ENCODE data around the gene PSME3. TPM values are rescaled to one million over a fixed set of nuclear protein-coding genes. Genes with fewer than 3 reads are reported as not detected.
"Not testable (repeated sequence)": the region's sequence is repeated elsewhere in the genome, so short reads cannot be mapped to it uniquely, and the experiment has no call there.

PSME3 gene
- total RNA-seq, 1 experiment from 2014 or later, result 195 TPM

DNA sequence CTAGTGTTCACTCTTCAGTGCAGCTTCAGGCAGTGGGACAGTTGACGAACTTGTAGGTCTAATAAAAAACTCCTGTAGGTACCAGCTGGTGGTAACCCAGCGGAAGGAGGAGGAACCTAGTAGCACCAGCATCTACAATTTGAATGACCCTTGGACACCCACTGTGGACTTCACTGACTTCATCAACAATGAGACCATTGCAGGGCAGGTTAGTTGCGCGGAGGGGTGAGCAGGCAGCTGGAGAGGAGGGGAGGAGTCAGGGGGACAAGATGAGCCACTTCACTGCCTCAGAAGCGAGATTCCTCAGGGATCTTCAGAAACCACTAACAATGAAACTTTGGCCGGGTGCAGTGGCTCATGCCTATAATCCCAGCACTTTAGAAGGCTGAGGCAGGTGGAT lies 40.1 kb downstream of the PSME3 start:
- BruUV-seq (replicated peaks), result no TSS peak
- Histone ChIP-seq H3K9me3 (peaks cover 8% of the 10 kb centered on the region; the same call in 1 of the 2 replicates), H3K4me3 (ENCODE audit: low read depth, low read length) (no peak overlapping the region), H3K4me1 (no peaks in the 10 kb centered on the region), H3K36me3 (ENCODE audit: control insufficient read depth, insufficient read depth, low read length) (no peaks in the 10 kb centered on the region), H3K27me3 (replicated peaks; ENCODE audit: control insufficient read depth, insufficient read depth, low read length) (no peaks in the 10 kb centered on the region)
- Mint-ChIP-seq H3K36me3 (ENCODE audit: insufficient read depth, unreplicated experiment) (no peaks in the 10 kb centered on the region), H3K4me3 (ENCODE audit: unreplicated experiment) (no peak overlapping the region), H3K9me3 (ENCODE audit: unreplicated experiment) (peaks cover 21% of the 10 kb centered on the region), H3K27me3 (ENCODE audit: insufficient read depth, unreplicated experiment) (no peaks in the 10 kb centered on the region), H3K27ac (ENCODE audit: unreplicated experiment) (no peak overlapping the region), H3K4me1 (ENCODE audit: low read depth, unreplicated experiment) (peaks cover 5% of the 10 kb centered on the region)
- DNase-seq, result no peak
- CTCF ChIA-PET, result no interaction called here
- no peak for TF ChIP-seq CTCF (IDR thresholded peaks at IDR 0.05; ENCODE audit: insufficient read depth in 1 of 2, low read depth in 1 of 2, low read length in 1 of 2, severe bottlenecking in 1 of 2, unreplicated experiment in 1 of 2)
- intact Hi-C loops (cut with micrococcal nuclease; ENCODE audit: unreplicated experiment), result no loop called here
- POLR2A ChIA-PET, result no interaction called here

DNA sequence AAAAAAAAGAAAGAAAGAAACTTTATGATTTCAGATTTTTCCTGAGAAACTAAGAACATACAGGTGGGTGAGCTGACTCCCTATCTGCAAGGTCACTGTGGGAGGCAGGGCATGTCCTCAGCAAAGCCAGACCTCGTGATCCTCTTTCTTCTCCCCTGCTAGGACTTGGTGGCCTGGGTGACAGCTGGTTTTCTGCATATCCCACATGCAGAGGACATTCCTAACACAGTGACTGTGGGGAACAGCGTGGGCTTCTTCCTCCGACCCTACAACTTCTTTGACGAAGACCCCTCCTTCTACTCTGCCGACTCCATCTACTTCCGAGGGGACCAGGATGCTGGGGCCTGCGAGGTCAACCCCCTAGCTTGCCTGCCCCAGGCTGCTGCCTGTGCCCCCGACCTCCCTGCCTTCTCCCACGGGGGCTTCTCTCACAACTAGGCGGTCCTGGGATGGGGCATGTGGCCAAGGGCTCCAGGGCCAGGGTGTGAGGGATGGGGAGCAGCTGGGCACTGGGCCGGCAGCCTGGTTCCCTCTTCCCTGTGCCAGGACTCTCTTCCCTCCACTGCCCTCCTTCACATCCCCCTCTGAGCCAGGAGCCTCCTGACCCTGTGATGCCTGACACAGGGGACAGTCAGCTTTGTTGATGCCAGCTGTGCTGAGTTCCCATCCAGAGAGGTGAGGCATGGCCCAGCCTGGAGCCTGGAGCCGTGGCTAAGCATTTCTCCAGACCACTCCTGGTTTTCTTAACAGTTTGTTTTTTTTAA lies 40.9 kb downstream of the PSME3 start:
- H3K4me1 ChIP-seq; H3K4me1 Mint-ChIP-seq (ENCODE audit: low read depth, unreplicated experiment); POLR2A ChIA-PET; H3K27me3 ChIP-seq (replicated peaks; ENCODE audit: control insufficient read depth, insufficient read depth, low read length); H3K36me3 Mint-ChIP-seq (ENCODE audit: insufficient read depth, unreplicated experiment); H3K4me3 ChIP-seq (ENCODE audit: low read depth, low read length); H3K27ac Mint-ChIP-seq (ENCODE audit: unreplicated experiment); H3K36me3 ChIP-seq (ENCODE audit: control insufficient read depth, insufficient read depth, low read length); BruUV-seq (replicated peaks); H3K27me3 Mint-ChIP-seq (ENCODE audit: insufficient read depth, unreplicated experiment); H3K9me3 ChIP-seq; intact Hi-C loops (cut with micrococcal nuclease; ENCODE audit: unreplicated experiment); DNase-seq; H3K4me3 Mint-ChIP-seq (ENCODE audit: unreplicated experiment): not testable (repeated sequence)
- CTCF ChIA-PET, result interaction anchor here (0.7 kb wide), 1 partner anchor 50 kb away, joined by 4 read pairs; the partner anchor contains the start of gene BECN1
- peaks cover 21% of the 10 kb centered on the region for H3K9me3 Mint-ChIP-seq (ENCODE audit: unreplicated experiment)

DNA sequence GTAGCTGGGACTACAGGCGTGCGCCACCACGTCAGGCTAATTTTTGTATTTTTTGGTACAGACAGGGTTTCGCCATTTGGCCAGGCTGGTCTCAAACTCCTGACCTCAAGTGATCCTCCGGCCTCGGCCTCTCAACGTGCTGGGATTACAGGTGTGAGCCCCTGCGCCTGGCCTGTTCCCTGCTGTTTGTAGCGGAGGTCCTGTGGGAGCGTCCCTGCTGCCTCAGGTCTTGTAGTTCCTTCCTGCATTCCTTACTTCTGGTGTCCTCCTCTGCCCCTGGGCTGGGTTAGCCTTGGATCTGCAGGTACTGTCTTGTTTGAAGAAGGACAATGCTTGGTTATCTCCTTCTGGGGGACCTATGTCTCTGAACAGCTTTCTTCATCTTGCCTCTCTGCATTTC lies 43.8 kb downstream of the PSME3 start:
- Histone ChIP-seq H3K36me3 (ENCODE audit: control insufficient read depth, insufficient read depth, low read length) (no peaks in the 10 kb centered on the region), H3K4me3 (ENCODE audit: low read depth, low read length) (no peak overlapping the region), H3K27me3 (replicated peaks; ENCODE audit: control insufficient read depth, insufficient read depth, low read length) (no peaks in the 10 kb centered on the region), H3K4me1 (no peaks in the 10 kb centered on the region), H3K9me3 (no peaks in the 10 kb centered on the region)
- ChIA-PET CTCF (no interaction called here), POLR2A (no interaction called here)
- no peak for DNase-seq
- H3K27me3 Mint-ChIP-seq (ENCODE audit: insufficient read depth, unreplicated experiment), result no peaks in the 10 kb centered on the region
- TF ChIP-seq CTCF (IDR thresholded peaks at IDR 0.05; ENCODE audit: insufficient read depth in 1 of 2, low read depth in 1 of 2, low read length in 1 of 2, severe bottlenecking in 1 of 2, unreplicated experiment in 1 of 2), result no peak
- peaks cover under 1% of the 10 kb centered on the region for H3K9me3 Mint-ChIP-seq (ENCODE audit: unreplicated experiment)
- no TSS peak for BruUV-seq (replicated peaks)
- peak overlapping the region; percentile 2 for H3K4me3 Mint-ChIP-seq (ENCODE audit: unreplicated experiment)
- H3K4me1 Mint-ChIP-seq (ENCODE audit: low read depth, unreplicated experiment), result peaks cover 9% of the 10 kb centered on the region
- H3K36me3 Mint-ChIP-seq (ENCODE audit: insufficient read depth, unreplicated experiment), result no peaks in the 10 kb centered on the region
- intact Hi-C loops (cut with micrococcal nuclease; ENCODE audit: unreplicated experiment), result no loop called here
- no peak overlapping the region for H3K27ac Mint-ChIP-seq (ENCODE audit: unreplicated experiment)

Data from Caco-2 (cell line).